HFFc6 (cell line): ENCODE data around the gene PTPRN2. TPM values are rescaled to one million over a fixed set of nuclear protein-coding genes. Genes with fewer than 3 reads are reported as not detected.

Experiments
- DNase-seq: peaks from one replicate; pipeline ENCODE4 v3.0.0-alpha.2; 2018
- H3K27ac Mint-ChIP-seq: 2 replicates; pipeline ENCODE4 v1.8.0; 2020; ENCODE audit warnings: mild to moderate bottlenecking, mixed read lengths
- H3K27me3 Mint-ChIP-seq: 2 replicates; pipeline ENCODE4 v1.8.0; 2021; ENCODE audit warnings: mild to moderate bottlenecking, moderate library complexity, mixed read lengths; ENCODE audit not compliant: insufficient read depth
- H3K36me3 Mint-ChIP-seq: 2 replicates; pipeline ENCODE4 v1.8.0; 2021; ENCODE audit warnings: low read depth, mixed read lengths
- H3K4me1 Mint-ChIP-seq: 2 replicates; pipeline ENCODE4 v1.8.0; 2020; ENCODE audit warnings: low read depth, mixed read lengths
- H3K4me3 Mint-ChIP-seq: 2 replicates; pipeline ENCODE4 v1.8.0; 2020; ENCODE audit warnings: mild to moderate bottlenecking, moderate library complexity, mixed read lengths
- H3K9me3 Mint-ChIP-seq: 2 replicates; pipeline ENCODE4 v1.8.0; 2020; ENCODE audit warnings: mild to moderate bottlenecking, mixed read lengths
- total RNA-seq, 6 experiments: library from RNA; stranded (reverse); fragmentation: NEBNext Ultra II Directional; extraction: Animal tissue kit (Norgen Biotek cat#: 25700); gene quantifications; 2 replicates in 1 of 6; 3 replicates in 5 of 6; pipeline ENCODE4 v1.2.3, GENCODE V29; 2021
- TF ChIP-seq, protein P1 (sequence below): fragments of 200-600 bp; sonication (generic); IDR thresholded peaks from 2 replicates; pipeline ENCODE4 v1.5.0; 2021; ENCODE audit warnings: antibody characterized with exemption, mild to moderate bottlenecking

PTPRN2 gene
- total RNA-seq, 6 experiments from 2014 or later: 0.05 to 0.27 (median 0.23) TPM

DNA sequence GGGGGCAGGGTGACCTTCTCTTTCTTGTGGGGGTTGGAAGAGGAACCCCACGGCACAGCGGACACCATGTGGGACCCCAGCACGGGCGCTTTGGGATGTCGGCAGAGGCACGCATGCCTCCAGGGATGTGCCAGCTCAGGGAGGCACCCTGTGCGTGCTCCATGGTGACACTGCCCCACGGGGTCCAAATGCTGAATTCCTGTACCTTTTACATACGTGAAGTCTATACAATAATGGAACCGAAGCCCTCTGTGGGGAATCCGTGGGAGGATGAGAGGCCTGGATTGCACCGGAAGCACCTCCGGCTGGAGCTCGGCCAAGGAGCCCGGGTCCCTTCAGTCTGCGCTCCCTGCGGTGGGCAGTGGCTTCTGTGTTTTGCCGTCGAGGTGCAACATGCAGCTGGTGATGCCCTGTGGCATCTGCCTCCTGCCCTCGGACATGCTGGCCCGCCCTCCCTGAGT, 726.6 kb downstream of the PTPRN2 start:
- H3K4me3 Mint-ChIP-seq: no peak overlapping the region
- peaks cover 3% of the 10 kb centered on the region; the same call in 1 of the 2 replicates for H3K36me3 Mint-ChIP-seq
- H3K4me1 Mint-ChIP-seq: no peaks in the 10 kb centered on the region
- H3K9me3 Mint-ChIP-seq: peaks cover 42% of the 10 kb centered on the region
- TF ChIP-seq, protein P1, sequence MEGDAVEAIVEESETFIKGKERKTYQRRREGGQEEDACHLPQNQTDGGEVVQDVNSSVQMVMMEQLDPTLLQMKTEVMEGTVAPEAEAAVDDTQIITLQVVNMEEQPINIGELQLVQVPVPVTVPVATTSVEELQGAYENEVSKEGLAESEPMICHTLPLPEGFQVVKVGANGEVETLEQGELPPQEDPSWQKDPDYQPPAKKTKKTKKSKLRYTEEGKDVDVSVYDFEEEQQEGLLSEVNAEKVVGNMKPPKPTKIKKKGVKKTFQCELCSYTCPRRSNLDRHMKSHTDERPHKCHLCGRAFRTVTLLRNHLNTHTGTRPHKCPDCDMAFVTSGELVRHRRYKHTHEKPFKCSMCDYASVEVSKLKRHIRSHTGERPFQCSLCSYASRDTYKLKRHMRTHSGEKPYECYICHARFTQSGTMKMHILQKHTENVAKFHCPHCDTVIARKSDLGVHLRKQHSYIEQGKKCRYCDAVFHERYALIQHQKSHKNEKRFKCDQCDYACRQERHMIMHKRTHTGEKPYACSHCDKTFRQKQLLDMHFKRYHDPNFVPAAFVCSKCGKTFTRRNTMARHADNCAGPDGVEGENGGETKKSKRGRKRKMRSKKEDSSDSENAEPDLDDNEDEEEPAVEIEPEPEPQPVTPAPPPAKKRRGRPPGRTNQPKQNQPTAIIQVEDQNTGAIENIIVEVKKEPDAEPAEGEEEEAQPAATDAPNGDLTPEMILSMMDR: no peak
- H3K27ac Mint-ChIP-seq: no peak overlapping the region
- no peaks in the 10 kb centered on the region for H3K27me3 Mint-ChIP-seq
- DNase-seq: no peak

DNA sequence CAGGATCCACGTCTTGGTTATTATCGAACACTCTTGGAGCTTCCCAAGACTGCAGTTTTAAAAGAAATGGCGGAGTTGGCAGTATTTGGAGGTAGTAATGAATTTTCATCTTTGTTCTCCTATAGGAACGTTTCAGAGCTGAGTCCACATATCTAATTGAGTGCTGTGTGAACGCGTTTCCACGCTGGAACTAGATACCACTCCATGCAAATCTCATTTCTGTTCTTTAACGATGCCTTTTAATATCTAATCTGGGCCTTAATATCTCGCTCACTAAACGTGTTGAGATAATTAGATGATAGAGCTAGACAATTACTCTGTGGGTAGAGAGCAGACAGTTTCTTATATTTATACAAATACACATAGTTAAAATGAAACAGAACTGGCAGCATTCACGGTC, 727.2 kb downstream of the PTPRN2 start:
- TF ChIP-seq, protein P1: no peak
- no peak for DNase-seq
- H3K4me1 Mint-ChIP-seq: no peaks in the 10 kb centered on the region
- H3K27me3 Mint-ChIP-seq: no peaks in the 10 kb centered on the region
- H3K9me3 Mint-ChIP-seq: peaks cover 45% of the 10 kb centered on the region
- no peak overlapping the region for H3K27ac Mint-ChIP-seq
- no peak overlapping the region for H3K4me3 Mint-ChIP-seq
- no peaks in the 10 kb centered on the region; the same call in 1 of the 2 replicates for H3K36me3 Mint-ChIP-seq

DNA sequence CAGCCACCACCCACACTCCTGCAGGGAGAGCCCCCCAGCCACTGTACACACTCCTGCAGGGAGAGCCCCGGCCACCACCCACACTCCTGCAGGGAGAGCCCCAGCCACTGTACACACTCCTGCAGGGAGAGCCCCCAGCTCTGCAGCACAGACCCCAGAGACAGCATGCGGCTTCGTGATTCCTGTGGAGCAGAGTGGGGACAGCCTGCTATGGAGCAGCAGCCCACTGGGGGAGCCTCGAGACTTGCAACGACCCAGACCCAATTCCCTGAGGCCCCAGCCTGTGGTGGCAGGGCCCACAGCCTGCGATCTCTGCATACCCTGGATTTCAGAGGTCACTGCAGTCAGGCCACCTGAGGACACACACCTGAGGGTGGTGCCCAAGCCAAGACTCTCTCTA, 727.7 kb downstream of the PTPRN2 start:
- H3K4me3 Mint-ChIP-seq: no peak overlapping the region

DNA sequence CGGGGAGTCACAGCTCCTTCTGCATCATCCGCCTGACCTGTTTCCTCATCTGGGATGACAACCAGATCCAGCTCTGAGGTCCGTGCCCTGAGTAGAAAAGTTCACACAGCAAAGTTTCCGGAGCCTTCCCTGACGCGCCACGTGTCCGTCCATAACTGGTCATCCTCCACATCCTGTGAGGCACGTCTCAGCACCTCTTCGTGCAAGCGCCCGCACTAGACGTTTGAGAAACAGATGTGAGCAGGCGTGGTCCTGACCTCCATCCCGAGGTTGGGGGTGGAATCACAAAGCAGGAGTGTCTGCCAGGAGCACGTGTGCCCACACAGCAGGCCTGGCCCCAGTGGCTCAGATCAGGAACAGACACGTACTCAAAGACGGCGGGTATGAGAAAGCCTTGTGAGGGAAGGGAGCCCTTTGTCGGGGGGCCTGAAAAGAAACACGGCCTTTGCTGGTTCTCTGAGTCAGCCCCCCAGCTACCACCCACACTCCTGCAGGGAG, 730.0 kb downstream of the PTPRN2 start:
- DNase-seq: no peak
- H3K4me1 Mint-ChIP-seq: no peaks in the 10 kb centered on the region
- no peaks in the 10 kb centered on the region for H3K27me3 Mint-ChIP-seq
- H3K27ac Mint-ChIP-seq: no peak overlapping the region
- H3K36me3 Mint-ChIP-seq: no peaks in the 10 kb centered on the region; the same call in 1 of the 2 replicates
- H3K9me3 Mint-ChIP-seq: peaks cover 52% of the 10 kb centered on the region
- TF ChIP-seq, protein P1: no peak
- H3K4me3 Mint-ChIP-seq: no peak overlapping the region

More for the DNA sequence above, 727.7 kb downstream of the PTPRN2 start:
- TF ChIP-seq, protein P1: no peak
- H3K27ac Mint-ChIP-seq: no peak overlapping the region
- H3K4me1 Mint-ChIP-seq: no peaks in the 10 kb centered on the region
- H3K27me3 Mint-ChIP-seq: no peaks in the 10 kb centered on the region
- no peak for DNase-seq
- H3K9me3 Mint-ChIP-seq: peaks cover 45% of the 10 kb centered on the region
- H3K36me3 Mint-ChIP-seq: no peaks in the 10 kb centered on the region; the same call in 1 of the 2 replicates

DNA sequence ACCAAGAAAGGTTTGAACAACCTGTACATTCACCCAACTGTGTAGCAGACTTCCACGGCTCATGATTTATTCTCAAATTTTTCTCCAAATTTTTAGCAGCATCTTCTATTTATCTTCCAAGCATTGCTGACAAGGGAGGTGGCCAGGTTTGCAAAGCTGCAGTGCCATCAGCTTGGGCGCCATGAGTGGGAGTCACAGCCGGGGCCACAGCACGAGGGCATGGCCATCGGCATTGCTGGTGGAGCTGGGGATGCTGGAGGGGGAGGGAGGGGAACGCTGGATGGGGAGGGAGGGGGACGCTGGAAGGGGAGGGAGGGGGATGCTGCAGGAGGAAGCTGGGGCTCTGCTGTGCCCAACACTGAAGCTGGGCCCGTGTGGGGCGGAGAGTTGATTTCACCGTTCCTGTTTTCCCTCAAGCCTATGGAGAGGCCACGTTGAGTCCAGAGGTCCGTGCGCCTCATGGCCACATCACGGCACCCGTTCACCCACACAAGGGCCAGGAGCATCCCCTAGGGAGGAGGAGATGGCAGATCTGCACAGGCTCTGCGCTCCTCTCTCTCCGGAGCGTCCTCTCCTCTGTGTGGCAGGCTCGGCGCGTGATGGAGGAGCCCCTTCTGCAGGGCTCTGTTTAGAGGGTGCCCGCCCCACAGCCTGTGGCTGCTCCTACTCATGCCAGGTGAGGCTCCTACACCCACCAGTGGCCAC, 730.6 kb downstream of the PTPRN2 start:
- Mint-ChIP-seq H3K4me1 (no peaks in the 10 kb centered on the region), H3K4me3 (no peak overlapping the region), H3K27me3 (no peaks in the 10 kb centered on the region), H3K27ac (no peak overlapping the region), H3K9me3 (peaks cover 52% of the 10 kb centered on the region), H3K36me3 (no peaks in the 10 kb centered on the region; the same call in 1 of the 2 replicates)
- no peak for DNase-seq
- TF ChIP-seq, protein P1: no peak
